ENCODE data around the gene ID1.

The ID1 gene

GRCh38 chr20:31605031-31605901 is at the start of gene ID1:
Gene ID1, plus strand, starts transcription at chr20:31605289. Its CDS starts 99 bp downstream, at chr20:31605388.
- DNase-seq, result peak; percentile 97

- no peak for DNase-seq
Measured at GRCh38 chr20:31559704-31560093, 45.4 kb upstream of the ID1 start.

GRCh38 chr20:31560094-31560745 is 44.9 kb upstream of the ID1 start:
- DNase-seq, result peak; percentile 25

- DNase-seq, result no peak
Measured at GRCh38 chr20:31560746-31561598, 44.1 kb upstream of the ID1 start.

- peak; percentile 77 for DNase-seq
Measured at GRCh38 chr20:31562241-31562640, 42.8 kb upstream of the ID1 start.

- no peak for DNase-seq
Measured at GRCh38 chr20:31564284-31564683, 40.8 kb upstream of the ID1 start.

GRCh38 chr20:31565699-31566318 is 39.3 kb upstream of the ID1 start:
- DNase-seq, result peak; percentile 52

GRCh38 chr20:31566319-31566657 is 38.8 kb upstream of the ID1 start:
- DNase-seq, result no peak

GRCh38 chr20:31566658-31567379 is 38.3 kb upstream of the ID1 start:
- DNase-seq, result peak; percentile 74

GRCh38 chr20:31567380-31567720 is 37.7 kb upstream of the ID1 start:
- DNase-seq, result no peak

GRCh38 chr20:31568041-31568731 is 36.9 kb upstream of the ID1 start:
- no peak for DNase-seq

GRCh38 chr20:31568773-31569162 is 36.3 kb upstream of the ID1 start:
- no peak for DNase-seq

GRCh38 chr20:31569163-31570020 is 35.7 kb upstream of the ID1 start:
- DNase-seq, result peak; percentile 45

- DNase-seq, result no peak
Measured at GRCh38 chr20:31570021-31570463, 35.0 kb upstream of the ID1 start.

- no peak for DNase-seq
Measured at GRCh38 chr20:31570735-31571617, 34.1 kb upstream of the ID1 start.

- DNase-seq, result no peak
Measured at GRCh38 chr20:31572042-31572700, 32.9 kb upstream of the ID1 start.

- DNase-seq, result peak; percentile 99
Measured at GRCh38 chr20:31572701-31573554, 32.2 kb upstream of the ID1 start.

All from DMS79 (cell line).